Measurements from ENCODE around the gene RNF215.
"Not testable (repeated sequence)": the region's sequence is repeated elsewhere in the genome, so short reads cannot be mapped to it uniquely, and the experiment has no call there.

The RNF215 gene

DNA sequence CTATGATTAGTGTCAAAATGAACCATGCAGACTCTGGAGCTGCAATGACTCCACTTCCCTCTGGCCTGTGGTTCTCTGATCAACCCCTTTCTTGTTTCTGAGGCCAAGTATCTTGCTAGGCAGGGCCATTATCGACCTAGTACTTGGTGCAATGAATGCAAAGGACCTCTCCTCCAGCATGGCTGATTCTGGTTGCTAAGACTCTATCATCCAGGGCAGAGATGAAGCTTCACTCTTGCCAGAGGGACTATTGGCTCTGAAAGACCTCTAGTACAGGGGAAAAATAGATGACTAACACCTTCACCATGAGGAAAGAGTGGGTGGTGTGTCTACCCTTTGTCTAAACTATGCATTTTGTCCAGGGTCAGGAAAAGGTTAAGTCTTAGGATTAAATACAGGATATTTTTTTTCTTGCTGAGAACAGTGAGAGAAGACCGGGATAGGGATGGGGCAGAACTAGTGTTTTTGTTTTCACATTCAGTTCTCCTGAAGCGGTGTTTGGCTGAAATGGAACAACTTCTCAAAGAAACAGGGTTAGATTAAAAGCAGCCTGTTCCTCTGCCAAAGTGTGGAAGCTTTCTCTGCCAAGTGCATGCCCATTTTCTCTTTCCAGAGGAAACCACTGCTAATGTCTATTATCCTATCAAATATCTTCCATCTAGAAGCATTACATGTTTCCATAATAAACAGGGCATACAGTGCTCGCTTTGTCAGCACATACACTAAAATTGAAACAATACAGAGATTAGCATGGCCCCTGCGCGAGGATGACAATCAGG lies 33.3 kb upstream of the RNF215 start:
- no peak for DNase-seq (ENCODE audit: low read depth)

DNA sequence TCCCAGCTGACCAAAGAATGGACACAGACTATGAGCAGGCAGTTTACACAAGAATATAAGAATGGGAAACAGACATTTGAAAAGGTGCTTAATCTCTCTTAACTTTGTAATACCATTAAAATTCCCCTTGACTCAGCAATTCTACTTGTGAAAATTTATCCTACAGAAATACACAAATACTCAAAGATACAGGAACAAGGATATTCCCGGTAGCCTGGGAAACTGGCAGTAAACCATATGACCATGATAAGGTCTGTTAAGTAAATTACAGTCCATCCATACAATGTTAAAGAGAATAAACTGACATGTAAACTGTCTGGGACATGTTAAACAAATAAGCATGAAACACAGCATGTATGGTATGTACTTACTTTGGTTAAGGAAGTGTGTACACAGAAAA lies 29.6 kb upstream of the RNF215 start:
- no peak for DNase-seq (ENCODE audit: low read depth)

DNA sequence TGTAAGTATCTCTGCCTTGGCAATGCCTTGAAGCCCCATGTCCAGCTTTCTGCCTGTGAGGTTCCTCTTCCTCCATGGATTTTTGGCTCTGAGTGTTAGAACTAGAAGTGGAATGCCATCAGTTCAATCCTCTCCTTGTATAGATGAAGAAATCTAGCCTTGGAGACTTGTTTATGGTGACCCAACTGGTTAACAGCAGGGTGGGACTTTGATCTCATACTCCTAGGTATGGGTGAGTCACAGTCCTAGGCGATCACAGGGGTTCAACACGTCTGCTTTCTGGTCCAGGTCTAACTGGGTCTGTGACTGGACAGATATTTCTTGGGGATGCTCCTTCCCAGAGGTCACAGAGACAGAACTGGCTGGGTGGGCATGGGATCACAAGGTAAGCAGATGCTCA lies 29.2 kb upstream of the RNF215 start:
- no peak for DNase-seq (ENCODE audit: low read depth)

DNA sequence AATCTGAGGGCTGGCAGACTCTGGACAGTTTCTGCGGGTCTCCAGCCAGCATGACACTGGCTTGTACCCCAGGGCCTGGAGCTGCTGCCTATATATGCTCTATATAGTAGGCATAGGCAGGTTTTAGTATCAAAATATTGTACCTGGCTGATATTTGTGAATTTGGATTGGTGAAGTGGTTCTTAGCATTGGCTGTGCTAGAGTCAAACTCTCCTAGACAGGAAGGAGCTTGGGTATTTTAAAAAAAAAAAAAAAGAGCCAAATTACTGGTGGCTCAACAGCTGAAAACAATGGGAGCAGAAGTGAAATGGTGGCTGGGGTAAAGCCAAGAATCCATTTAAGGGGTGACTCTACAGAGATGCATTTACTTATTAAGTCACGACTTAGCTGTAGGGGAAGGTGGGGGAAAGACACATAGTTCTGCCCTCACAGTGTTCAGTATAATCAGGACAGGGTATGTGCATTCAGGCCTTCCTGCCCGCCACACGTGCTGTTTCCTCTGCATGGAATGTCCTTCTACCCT lies 27.4 kb upstream of the RNF215 start:
- DNase-seq (ENCODE audit: low read depth): no peak

DNA sequence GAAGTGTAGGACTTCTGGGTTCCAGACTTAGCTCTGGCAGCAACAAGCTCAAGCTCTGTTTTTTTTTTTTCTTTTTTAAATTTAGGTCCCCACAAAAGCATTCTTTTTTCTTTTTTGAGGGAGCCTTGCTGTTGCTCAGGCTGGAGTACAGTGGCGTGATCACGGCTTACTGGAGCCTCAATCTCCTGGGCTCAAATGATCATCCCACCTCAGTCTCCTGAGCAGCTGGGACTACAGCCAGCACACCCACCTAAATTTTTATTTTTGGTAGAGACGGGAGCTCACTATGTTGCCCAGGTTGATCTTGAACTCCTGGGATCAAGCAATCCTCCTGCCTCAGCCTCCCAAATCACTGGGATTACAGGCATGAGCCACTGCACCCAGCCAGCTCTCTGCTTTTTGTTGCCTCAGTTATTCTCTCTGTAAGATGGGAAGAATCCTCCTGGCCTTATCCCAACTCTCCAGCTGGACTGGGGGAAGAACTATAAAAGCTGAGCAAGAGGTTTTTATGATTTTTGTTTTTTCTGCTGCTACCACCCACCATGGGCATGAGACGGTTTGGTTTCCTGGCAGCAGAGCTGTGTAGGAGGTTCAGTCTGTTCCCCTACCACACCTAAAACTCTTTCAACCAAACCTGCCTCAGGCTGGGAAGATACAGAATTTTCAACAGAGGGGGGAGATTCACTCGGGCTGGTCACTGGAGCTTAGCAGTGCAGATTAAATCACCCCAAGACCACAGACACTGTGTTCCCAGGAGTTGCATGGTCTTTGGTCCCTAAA lies 26.7 kb upstream of the RNF215 start:
- DNase-seq (ENCODE audit: low read depth): no peak

DNA sequence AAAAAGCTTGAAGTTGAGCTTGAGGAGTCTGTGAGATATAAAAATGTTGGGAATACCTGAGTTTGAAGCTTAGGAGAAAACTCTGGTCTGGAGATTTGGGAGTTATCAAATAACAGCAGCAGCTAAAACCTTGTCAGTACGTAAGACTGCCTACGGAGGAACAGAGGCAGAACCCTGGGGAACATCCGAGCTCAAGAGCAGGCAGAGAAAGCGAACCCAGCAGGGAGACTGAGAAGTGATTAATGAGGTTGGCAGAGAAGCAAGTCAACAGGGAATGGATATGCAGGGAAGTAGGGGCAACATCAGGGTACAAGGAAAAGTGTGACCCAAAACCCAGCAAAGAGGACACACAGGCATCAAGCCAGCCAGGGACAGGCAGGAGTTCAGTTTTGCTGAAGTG lies 25.8 kb upstream of the RNF215 start:
- no peak for DNase-seq (ENCODE audit: low read depth)

DNA sequence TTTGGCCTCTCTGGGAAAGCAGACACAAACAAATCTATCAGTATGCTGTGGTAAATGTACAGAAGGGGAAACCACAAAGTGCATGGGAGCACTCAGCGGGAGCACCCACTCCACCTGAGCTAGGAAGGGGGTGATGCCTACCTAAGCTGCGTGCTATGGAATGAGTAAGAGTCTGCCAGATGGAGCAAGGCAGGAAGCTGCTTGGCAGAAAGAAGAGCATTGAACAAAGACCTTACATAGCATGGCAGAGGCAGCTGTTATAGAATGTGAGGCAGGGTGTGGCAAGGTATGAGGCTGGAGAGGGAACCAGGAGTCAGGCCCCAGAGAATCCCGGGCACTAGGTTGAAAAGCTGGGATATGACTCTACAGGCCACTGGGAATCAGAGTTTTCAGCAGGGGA lies 24.6 kb upstream of the RNF215 start:
- no peak for DNase-seq (ENCODE audit: low read depth)

DNA sequence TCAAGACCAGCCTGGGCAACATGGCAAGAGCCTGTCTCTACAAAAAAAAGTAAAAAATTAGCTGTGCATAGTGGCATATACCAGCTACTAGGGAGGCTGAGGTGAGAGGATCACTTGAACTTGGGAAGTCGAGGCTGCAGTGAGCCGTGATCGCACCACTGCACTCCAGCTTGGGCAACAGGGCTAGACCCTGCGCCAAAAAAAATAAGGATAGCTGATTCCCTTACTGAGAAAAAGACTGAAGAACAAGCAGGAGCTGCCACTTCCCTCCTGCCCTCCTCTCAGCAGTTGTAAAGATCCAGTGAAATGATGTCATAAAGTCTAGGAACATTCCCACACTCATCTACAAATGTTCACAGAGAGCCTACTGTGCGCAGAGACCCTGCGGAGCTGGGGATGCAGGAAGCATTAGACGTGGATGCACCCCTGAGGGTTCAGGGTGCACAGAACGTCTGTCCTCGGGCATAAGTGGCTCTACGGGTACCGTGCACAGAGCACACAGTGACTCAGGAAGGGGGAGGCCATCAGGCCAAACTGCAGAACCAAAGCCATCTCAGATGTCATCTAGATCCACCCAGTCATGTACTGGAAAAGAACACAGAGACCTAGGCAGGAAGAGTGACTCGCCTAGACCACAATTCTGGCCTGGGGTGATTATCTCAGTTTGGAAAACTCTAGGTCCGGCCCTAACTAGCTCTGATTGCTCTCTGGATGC lies 21.3 kb upstream of the RNF215 start:
- no peak for DNase-seq (ENCODE audit: low read depth)

DNA sequence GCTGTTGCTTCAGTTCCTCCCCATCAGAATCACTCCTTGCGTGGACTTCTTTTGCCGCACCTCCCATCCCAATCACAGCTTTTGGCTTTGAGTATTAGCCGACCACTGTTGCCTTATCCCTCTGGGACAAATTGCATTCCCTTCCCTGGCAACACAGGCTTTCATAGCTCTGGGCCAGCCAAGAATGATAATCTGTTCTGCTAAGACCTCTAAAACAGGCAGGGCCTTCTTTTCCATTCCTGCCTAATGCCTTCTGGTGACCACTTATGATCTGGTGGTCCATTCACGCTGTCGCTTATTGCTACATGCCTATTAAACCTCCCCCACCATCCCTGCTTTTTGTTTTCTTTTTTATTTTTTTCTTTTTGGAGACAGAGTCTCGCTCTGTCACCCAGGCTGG lies 19.2 kb upstream of the RNF215 start:
- no peak for DNase-seq (ENCODE audit: low read depth)

DNA sequence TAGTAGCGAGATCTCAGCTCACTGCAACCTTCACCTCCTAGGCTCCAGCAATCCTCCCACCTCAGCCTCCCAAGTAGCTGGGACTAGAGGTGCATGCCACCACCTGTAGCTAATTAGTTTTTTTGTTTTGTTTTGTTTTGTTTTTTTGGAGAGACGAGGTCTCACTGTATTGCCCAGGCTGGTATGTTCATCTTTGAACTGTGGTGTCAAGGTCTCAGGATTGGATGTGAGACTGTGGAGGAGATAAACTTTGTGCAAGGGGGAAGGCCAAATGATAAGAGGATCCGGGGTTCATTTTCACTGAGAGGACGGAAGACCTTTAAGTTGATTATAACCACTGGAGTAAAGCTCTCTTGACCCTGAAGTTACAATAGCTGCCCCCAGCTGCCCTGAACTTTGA lies 18.5 kb upstream of the RNF215 start:
- DNase-seq (ENCODE audit: low read depth): no peak

DNA sequence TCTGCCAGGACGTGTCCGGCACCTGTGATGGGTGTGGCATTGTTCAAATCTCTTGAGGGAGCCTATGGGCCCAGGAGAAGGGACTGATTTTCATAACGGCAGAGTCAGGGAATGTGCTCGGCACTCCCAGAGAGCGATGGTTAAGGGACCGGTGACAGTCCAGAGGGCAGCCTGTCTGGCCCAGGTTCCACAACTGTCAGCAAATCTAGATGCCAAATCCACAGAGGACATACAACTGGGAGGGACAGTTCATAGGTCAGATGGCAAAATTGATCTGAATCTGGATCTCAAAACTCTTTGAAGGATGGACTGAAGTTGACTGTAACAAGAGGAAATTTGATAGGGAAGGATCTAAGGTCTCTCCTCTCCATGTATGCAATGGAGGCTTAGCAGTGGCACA lies 17.1 kb upstream of the RNF215 start:
- no peak for DNase-seq (ENCODE audit: low read depth)

DNA sequence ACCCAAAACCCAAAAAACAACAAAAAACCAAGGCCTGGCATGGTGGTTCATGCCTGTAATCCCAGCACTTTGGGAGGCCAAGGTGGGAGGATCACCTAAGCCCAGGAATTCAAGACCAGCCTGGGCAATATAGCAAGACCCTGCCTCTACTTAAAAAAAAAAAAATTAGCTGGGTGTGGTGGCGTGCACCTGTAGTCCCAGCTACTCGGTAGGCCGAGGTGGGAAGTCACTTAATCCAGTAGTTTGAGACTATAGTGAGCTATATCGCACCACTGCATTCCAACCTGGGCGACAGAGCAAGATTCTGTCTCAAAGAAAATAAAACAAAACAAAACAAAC lies 15.5 kb upstream of the RNF215 start:
- not testable (repeated sequence) for DNase-seq (ENCODE audit: low read depth)

DNA sequence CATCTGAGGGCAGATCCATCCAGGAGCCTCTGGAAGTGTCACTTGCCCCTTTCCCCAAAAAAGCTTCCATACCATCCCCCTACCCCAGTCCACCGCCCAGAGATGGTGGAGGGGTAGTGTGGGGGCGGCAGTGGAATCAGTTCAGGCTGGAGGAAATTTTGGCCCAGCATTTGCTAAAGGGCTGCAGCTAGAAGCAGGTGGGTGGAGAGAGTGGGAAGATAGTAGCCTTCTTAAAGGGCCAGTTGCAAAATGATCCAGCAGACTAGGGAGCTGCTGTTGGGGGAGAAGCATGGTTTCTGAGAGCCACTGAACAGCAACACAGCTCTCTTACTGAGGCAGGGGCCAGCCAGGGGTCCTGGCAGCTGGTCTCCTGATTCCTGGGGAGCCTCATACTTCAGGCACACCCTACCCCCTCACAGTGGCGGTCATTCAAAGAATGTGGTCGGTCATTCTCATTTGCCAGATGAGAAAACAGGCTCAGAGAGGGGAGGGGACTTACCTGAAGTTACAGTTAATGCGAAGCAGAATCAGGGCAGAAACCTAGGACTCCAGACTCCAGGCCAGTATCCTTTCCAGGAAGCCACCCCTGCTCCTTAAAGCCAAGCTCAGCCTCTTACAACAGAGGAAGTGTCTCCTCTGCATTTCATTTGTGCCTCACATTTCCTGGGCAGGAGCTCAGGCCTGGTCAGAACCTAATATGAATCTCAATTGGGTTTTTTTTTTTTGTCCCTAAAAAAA lies 15.0 kb upstream of the RNF215 start:
- no peak for DNase-seq (ENCODE audit: low read depth)

DNA sequence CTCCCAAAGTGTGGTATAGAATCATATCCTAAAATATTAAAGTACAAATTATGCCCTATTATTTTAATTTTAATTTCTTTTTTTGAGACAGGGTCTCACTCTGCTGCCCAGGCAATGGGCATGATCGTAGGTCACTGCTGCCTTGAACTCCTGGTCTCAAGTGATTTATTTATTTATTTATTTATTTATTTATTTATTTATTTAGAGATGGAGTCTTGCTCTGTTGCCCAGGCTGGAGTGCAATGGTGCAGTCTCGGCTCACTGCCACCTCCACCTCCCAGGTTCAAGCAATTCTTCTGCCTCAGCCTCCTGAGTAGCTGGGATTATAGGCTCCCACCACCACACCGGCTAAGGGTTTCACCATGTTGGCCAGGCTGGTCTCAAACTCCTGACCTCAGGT lies 13.8 kb upstream of the RNF215 start:
- DNase-seq (ENCODE audit: low read depth): not testable (repeated sequence)

DNA sequence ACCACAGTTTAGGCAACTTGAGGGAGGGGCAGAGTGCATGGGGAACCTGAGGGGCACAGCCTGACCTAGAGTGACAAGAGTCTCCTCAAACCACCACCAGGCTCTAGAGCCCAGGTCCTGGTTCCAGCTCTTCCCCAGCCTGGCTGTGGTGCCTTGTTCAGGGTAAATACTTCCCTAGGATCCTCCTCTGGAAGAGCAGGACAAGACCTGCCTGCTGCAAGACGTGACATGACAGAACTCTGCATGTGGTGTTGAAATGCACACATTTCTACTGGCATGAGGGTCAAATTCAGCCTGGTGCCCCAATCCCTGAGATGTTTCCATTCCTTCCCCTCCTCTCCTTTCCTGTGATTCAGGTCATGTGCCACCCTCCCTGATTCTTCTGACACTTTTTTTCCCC lies 12.9 kb upstream of the RNF215 start:
- no peak for DNase-seq (ENCODE audit: low read depth)

DNA sequence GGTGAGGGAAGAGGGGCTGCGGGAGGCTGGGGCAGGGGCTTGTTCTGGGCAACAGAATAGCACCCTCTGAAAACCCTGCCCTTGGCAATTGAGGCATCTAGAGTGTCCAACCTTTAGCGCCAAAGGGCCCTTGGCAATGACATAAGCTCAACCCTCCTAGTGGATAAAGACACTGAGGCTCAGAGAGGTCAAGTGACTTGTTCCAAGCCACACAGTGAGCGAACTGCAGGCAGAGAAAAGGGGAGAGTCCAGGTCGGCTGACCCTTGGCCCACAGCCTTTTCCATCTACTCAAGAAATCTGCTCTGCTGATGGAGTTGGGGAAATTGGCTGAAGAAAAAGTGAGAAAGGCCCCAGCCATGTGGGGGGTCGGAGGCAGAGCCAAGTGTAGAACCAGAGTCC lies 12.5 kb upstream of the RNF215 start:
- no peak for DNase-seq (ENCODE audit: low read depth)

DNA sequence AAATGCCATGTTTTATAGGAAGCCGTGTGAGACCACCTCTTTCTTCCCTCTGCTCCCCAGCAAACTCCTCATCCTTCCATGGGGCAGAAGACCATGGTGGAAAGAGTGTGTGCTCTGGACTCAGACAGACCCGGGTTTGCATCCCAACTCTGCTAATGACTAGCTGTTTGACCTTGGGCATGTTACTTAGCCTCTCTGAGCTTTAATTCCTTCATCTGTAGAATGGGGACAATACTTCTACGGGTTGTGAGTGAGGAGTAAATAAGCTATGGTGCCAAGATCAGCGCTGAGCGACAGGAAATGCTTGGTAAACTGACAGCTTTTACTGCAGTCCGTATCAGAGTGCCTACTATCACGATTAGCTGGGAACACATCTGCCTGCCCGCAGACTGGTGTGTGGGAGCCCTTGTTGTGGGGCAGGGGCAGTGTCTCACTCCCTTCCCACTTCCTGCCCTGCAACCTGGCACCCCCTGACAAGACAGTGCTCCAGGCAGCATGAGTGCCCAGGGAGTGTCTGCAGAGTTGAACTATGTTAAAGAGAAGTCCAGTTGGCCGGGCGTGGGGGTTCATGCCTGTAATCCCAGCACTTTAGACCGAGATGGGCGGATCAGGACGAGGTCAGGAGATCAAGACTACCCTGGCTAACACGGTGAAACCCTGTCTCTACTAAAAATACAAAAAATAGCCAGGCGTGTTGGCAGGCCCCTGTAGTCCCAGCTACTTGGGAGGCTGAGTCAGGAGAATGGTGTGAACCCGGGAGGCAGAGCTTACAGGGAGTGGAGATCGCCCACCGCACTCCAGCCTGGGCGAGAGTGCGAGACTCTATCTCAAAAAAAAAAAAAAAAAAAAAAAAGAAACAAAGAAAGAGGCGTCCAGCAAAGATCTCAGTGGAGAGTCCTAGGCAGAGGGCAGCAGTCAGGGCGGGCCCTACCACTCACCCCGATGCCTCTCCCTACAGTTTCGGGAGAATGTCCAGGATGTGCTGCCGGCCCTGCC lies 11.8 kb upstream of the RNF215 start:
- no peak for DNase-seq (ENCODE audit: low read depth)

DNA sequence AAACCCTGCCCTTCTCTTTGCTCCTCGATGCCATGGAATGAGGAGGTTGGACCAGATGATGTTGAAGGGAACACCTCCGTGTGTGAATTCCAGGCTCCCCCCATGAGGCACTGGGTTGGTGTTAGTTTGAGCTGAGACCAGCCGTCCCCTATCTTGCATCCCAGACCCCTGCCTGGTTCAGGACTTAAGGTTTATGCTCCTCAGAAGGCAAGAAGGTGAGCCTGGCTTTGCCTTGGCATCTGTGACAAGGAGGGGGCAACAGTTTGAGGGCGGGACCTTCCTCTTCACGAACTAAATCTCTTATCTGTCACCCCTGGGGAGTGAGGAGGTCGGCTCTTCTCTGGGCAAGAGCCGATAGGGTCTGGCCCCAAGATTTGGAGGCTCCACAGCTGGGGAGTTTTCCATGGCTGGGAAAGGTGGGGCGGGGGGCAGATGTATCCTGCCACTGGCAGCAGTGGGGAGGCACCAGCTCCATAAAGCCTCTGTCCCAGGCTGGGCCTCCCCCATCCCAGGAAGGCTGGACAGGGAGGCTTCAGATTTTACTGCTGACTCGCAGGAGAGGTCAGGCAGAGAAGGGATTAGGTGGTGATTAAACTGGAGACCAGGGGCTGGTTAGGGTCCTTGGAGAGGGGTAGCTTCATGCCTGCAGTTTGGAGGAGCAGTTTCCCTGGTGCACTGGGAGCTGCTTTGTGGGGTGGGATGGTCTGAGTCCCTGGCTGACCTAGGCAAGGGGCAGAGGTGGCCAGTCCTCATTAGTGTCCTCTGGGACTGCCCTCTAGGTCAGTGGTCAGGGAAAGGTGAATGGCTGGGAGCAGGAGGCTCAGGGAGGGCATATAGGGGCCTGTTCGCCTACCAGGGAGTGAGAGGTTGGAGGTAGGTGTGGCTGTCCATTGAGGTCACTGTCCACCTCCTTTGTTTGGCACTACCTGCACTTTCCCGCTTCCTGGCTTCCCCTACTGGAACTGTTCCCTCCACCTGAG lies 10.7 kb upstream of the RNF215 start:
- no peak for DNase-seq (ENCODE audit: low read depth)

DNA sequence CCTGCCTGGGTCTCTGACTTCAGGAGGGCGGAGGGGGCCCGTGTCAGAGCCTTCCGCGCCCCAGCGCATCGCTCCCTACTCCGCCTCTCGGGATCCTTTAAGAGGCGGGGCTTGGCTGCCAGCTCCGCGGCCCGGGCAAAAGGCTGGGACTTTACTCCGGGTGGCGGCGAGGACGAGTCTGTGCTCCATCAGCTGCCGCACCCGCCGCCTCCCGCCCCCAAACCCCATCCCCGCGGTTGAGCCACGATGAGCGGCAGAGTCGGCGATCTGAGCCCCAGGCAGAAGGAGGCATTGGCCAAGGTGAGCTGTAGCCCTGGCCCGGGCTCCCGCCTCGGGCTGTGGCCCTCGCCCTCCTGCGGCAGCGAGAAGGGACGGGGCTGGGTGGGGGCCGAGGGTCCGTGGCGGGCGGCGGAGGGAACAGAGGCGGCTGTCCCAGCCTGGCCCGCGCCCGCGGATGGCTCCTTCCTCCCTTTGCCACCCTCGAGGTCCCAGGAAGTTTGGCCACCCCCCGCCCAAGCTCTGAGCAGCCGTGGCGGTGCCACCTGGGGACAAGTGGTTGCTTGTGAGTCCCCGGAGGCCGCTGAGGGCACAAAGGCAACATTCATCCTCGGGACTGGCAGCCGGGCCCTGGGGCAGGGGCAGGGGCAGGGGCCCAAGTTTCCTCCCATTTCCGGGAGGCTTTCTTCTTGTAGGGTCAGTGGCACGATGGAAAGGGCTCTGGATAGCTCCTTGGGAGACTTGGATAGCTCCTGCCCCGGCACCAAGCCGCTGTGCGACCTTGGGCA lies 9.9 kb upstream of the RNF215 start, which contains the start of gene SEC14L2:
TSS of gene SEC14L2 (plus strand) at position 148 of the 785 bp plus-strand sequence. CDS start at position 247, 99 bp downstream.
- no peak for DNase-seq (ENCODE audit: low read depth)

All from HS-5 (cell line).